Measurements from ENCODE around the gene TLR10. TPM values are rescaled to one million over a fixed set of nuclear protein-coding genes. Genes with fewer than 3 reads are reported as not detected.
"Not testable (repeated sequence)": the region's sequence is repeated elsewhere in the genome, so short reads cannot be mapped to it uniquely, and the experiment has no call there.

TLR10 gene
- total RNA-seq, 2 experiments from 2014 or later: 27.4 to 34.5 TPM

DNA sequence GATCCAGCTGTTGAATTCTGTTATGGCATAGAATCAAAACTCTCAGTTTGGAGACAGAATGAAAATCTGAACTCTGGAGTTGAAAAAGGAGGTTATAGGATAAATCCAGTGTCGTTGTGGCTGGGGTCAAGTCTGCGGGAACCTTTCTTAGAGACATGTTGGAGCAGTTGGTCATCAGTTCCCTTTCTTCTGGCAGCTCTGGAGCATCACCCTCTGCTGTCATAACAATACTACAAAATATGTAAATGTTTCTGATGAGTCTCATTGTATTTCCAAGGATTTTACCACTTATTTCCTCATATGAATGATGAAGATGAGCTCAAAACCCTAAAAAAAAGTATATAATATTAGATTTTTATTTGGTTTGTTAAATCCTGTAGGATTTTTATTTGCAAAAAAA, 7.5 kb downstream of the TLR10 start:
- intact Hi-C loops (cut with micrococcal nuclease; ENCODE audit: unreplicated experiment): no loop called here
- no peak overlapping the region for H3K4me2 ChIP-seq (ENCODE audit: low read length)
- peaks cover 12% of the 10 kb centered on the region for H3K4me1 ChIP-seq (ENCODE audit: insufficient read depth, low read length, poor library complexity, severe bottlenecking)
- peaks cover 30% of the 10 kb centered on the region; the same call in 1 of the 2 replicates for H3K9me3 ChIP-seq (ENCODE audit: low read length)
- H2AFZ ChIP-seq (ENCODE audit: low read length): no peak overlapping the region
- ChIA-PET CTCF (ENCODE audit: unreplicated experiment) (no interaction called here), POLR2A (interaction anchor here (0.6 to 1.8 kb wide), 6 partner anchors 9 to 337 kb away, joined by 3 to 7 read pairs (median 3); partner anchors contain the start of gene TLR1)
- no peaks in the 10 kb centered on the region for H4K20me1 ChIP-seq (ENCODE audit: insufficient read depth, low read length)
- H3K9me2 ChIP-seq (ENCODE audit: insufficient read depth, low read length): no peaks in the 10 kb centered on the region
- no peak for TF ChIP-seq EZH2phosphoT487 (IDR thresholded peaks at IDR 0.05; ENCODE audit: borderline replicate concordance, low read depth, low read length)
- TF ChIP-seq, protein P1, sequence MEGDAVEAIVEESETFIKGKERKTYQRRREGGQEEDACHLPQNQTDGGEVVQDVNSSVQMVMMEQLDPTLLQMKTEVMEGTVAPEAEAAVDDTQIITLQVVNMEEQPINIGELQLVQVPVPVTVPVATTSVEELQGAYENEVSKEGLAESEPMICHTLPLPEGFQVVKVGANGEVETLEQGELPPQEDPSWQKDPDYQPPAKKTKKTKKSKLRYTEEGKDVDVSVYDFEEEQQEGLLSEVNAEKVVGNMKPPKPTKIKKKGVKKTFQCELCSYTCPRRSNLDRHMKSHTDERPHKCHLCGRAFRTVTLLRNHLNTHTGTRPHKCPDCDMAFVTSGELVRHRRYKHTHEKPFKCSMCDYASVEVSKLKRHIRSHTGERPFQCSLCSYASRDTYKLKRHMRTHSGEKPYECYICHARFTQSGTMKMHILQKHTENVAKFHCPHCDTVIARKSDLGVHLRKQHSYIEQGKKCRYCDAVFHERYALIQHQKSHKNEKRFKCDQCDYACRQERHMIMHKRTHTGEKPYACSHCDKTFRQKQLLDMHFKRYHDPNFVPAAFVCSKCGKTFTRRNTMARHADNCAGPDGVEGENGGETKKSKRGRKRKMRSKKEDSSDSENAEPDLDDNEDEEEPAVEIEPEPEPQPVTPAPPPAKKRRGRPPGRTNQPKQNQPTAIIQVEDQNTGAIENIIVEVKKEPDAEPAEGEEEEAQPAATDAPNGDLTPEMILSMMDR (conservative IDR thresholded peaks at IDR 0.05; ENCODE audit: low read length): no peak
- no TSS peak for BruUV-seq (replicated peaks)
- H3K79me2 ChIP-seq (ENCODE audit: insufficient read depth, low read depth, low read length): peaks cover 72% of the 10 kb centered on the region
- H3K36me3 ChIP-seq (ENCODE audit: insufficient read depth, low read length): peaks cover 83% of the 10 kb centered on the region
- no peak for DNase-seq (ENCODE audit: low spot score)
- H3K4me3 ChIP-seq (ENCODE audit: low read depth, low read length, poor library complexity, severe bottlenecking): no peak overlapping the region
- H3K27ac ChIP-seq (ENCODE audit: low read depth, low read length, poor library complexity, severe bottlenecking): no peak overlapping the region

DNA sequence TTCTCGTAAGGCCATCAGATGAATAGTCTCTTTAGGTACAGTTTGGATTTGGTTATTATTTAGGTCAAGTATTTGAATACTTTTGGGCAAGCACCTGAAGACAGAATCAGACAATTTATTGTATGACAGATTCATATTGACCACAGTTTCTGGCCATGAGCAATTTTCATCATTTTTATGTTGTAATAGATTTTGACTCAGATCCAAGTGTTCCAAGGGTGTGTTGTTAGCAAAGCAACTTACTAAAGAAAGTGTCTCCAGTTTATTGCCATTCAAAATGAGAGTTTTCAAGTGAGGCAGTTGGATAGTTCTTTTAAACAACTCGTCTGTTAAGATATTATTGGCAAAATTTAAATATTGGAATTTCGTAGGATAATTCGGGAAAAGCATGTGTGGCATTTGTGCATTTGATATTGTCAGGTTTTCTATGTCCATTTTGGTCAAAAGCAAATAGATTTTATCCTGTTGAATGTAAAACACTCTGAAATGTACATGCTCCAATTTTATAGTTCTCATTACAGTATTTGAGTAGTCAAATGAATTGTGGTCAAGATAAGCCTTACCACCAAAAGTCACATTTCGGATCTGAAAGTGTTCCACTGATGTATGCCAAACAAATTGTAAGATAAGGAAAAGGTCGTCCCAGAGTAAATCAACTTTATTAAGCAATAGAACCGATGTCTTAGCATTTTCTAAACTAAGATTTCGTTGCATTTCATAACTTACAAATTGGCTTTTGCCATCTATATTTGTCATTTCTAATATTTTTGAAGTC, 8.4 kb downstream of the TLR10 start:
- ChIA-PET POLR2A (interaction anchor here (0.8 to 1.3 kb wide), 5 partner anchors 9 to 338 kb away, joined by 3 to 4 read pairs (median 3); partner anchors contain the start of gene TLR1), CTCF (ENCODE audit: unreplicated experiment) (no interaction called here)
- Histone ChIP-seq H2AFZ (ENCODE audit: low read length) (no peak overlapping the region), H3K4me3 (ENCODE audit: low read depth, low read length, poor library complexity, severe bottlenecking) (no peak overlapping the region), H3K9me2 (ENCODE audit: insufficient read depth, low read length) (no peaks in the 10 kb centered on the region), H4K20me1 (ENCODE audit: insufficient read depth, low read length) (no peaks in the 10 kb centered on the region), H3K36me3 (ENCODE audit: insufficient read depth, low read length) (peaks cover 77% of the 10 kb centered on the region), H3K79me2 (ENCODE audit: insufficient read depth, low read depth, low read length) (peaks cover 63% of the 10 kb centered on the region), H3K4me1 (ENCODE audit: insufficient read depth, low read length, poor library complexity, severe bottlenecking) (peaks cover 7% of the 10 kb centered on the region), H3K4me2 (ENCODE audit: low read length) (no peak overlapping the region), H3K9me3 (ENCODE audit: low read length) (peaks cover 29% of the 10 kb centered on the region; the same call in 1 of the 2 replicates), H3K27ac (ENCODE audit: low read depth, low read length, poor library complexity, severe bottlenecking) (no peak overlapping the region)
- DNase-seq (ENCODE audit: low spot score): no peak
- TF ChIP-seq, protein P1 (conservative IDR thresholded peaks at IDR 0.05; ENCODE audit: low read length): no peak
- TF ChIP-seq EZH2phosphoT487 (IDR thresholded peaks at IDR 0.05; ENCODE audit: borderline replicate concordance, low read depth, low read length): no peak
- BruUV-seq (replicated peaks): TSS peak; percentile 21
- intact Hi-C loops (cut with micrococcal nuclease; ENCODE audit: unreplicated experiment): no loop called here

DNA sequence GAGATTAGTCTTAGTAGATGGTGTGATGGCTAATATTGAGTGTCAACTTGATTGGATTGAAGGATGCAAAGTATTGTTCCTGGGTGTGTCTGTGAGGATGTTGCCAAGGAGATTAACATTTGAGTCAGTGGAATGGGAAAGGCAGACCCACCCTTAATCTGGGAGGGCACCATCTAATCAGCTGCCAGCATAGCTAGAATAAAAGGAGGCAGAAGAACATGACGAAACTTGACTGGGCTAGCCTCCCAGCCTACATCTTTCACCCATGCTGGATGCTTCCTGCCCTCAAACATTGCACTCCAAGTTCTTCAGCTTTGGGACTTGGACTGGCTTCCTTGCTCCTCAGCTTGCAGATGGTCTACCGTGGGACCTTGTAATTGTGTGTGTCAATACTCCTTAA, 12.5 kb downstream of the TLR10 start:
- H3K27ac ChIP-seq (ENCODE audit: low read depth, low read length, poor library complexity, severe bottlenecking); H2AFZ ChIP-seq (ENCODE audit: low read length); BruUV-seq (replicated peaks); H3K4me2 ChIP-seq (ENCODE audit: low read length); H3K9me2 ChIP-seq (ENCODE audit: insufficient read depth, low read length); CTCF ChIA-PET (ENCODE audit: unreplicated experiment); DNase-seq (ENCODE audit: low spot score); H3K4me3 ChIP-seq (ENCODE audit: low read depth, low read length, poor library complexity, severe bottlenecking); H4K20me1 ChIP-seq (ENCODE audit: insufficient read depth, low read length); intact Hi-C loops (cut with micrococcal nuclease; ENCODE audit: unreplicated experiment): not testable (repeated sequence)
- POLR2A ChIA-PET: interaction anchor here (0.6 to 6.1 kb wide), 3 partner anchors 9 to 601 kb away, joined by 3 to 49 read pairs (median 18); partner anchors contain the start of gene TLR10
- H3K9me3 ChIP-seq (ENCODE audit: low read length): peaks cover 37% of the 10 kb centered on the region; the same call in 1 of the 2 replicates
- H3K36me3 ChIP-seq (ENCODE audit: insufficient read depth, low read length): peaks cover 65% of the 10 kb centered on the region
- H3K79me2 ChIP-seq (ENCODE audit: insufficient read depth, low read depth, low read length): peaks cover 22% of the 10 kb centered on the region
- H3K4me1 ChIP-seq (ENCODE audit: insufficient read depth, low read length, poor library complexity, severe bottlenecking): peaks cover 10% of the 10 kb centered on the region

All from OCI-LY7 (cell line).